SU-DHL-6 (cell line): ENCODE measurements around the gene SKAP2.

ENCODE experiments used
- H2AFZ ChIP-seq: fragments of 200-600 bp; sonication (generic); 2 replicates; pipeline ENCODE4 v1.6.1; 2014; ENCODE audit warnings: low read depth, mild to moderate bottlenecking, moderate library complexity, mixed read lengths, antibody characterized with exemption, low read length; ENCODE audit not compliant: severe bottlenecking
- H3F3A ChIP-seq: fragments of 200-600 bp; shearing (Covaris generic); 2 replicates; pipeline ENCODE4 v1.6.0; 2016; ENCODE audit warnings: antibody characterized with exemption, mild to moderate bottlenecking; ENCODE audit not compliant: insufficient read depth
- H3K27ac ChIP-seq: fragments of 200-600 bp; sonication (generic); 2 replicates; pipeline ENCODE4 v1.5.1; 2016; ENCODE audit warnings: low read depth, mild to moderate bottlenecking, low read length, moderate library complexity, mixed read lengths
- H3K27me3 ChIP-seq: fragments of 200-600 bp; sonication (generic), shearing (Covaris generic); 2 replicates; pipeline ENCODE4 v1.6.0; 2014; ENCODE audit warnings: mild to moderate bottlenecking, low read length
- H3K36me3 ChIP-seq: fragments of 200-600 bp; sonication (generic); 2 replicates; pipeline ENCODE4 v1.6.1; 2014; ENCODE audit warnings: mild to moderate bottlenecking, low read length, mixed read lengths
- H3K4me2 ChIP-seq: fragments of 300-600, 200-600 bp; shearing (Covaris generic), sonication (generic); 2 replicates; pipeline ENCODE4 v1.6.0; 2014; ENCODE audit warnings: low read length, low read depth, mild to moderate bottlenecking; ENCODE audit not compliant: poor library complexity, severe bottlenecking
- H3K4me3 ChIP-seq: fragments of 200-600 bp; sonication (generic); 2 replicates; pipeline ENCODE4 v1.5.1; 2014; ENCODE audit warnings: antibody characterized with exemption, low read length, mild to moderate bottlenecking, mixed read lengths; ENCODE audit not compliant: insufficient read depth, poor library complexity, severe bottlenecking
- H3K79me2 ChIP-seq: fragments of 200-600 bp; sonication (generic); 2 replicates; pipeline ENCODE4 v1.6.1; 2014; ENCODE audit warnings: mild to moderate bottlenecking, low read length, moderate library complexity; ENCODE audit not compliant: insufficient read depth
- H3K9ac ChIP-seq: fragments of 200-600 bp; sonication (generic); 2 replicates; pipeline ENCODE4 v1.7.0; 2014; ENCODE audit warnings: mild to moderate bottlenecking, low read length
- H3K9me2 ChIP-seq: fragments of 200-600 bp; sonication (generic); replicated peaks from 2 replicates; pipeline ENCODE4 v1.6.1; 2014; ENCODE audit warnings: low read length; ENCODE audit not compliant: insufficient read depth
- H3K9me3 ChIP-seq: fragments of 200-600 bp; sonication (generic); 2 replicates; pipeline ENCODE4 v1.6.1; 2014; ENCODE audit warnings: low read length, mixed read lengths; ENCODE audit not compliant: insufficient read depth
- H4K20me1 ChIP-seq: fragments of 200-600 bp; sonication (generic); 2 replicates; pipeline ENCODE4 v1.6.1; 2014; ENCODE audit warnings: low read depth, mild to moderate bottlenecking, antibody characterized with exemption, low read length, moderate library complexity, mixed read lengths
- EZH2phosphoT487 ChIP-seq: fragments of 200-600 bp; sonication (generic), shearing (Covaris generic); conservative IDR thresholded peaks from 2 replicates; pipeline ENCODE4 v1.6.1; 2018; ENCODE audit warnings: mild to moderate bottlenecking, antibody characterized with exemption, low read length, moderate library complexity, mixed read lengths
- TF ChIP-seq, protein P1 (sequence below): fragments of 200-600 bp; sonication (generic); IDR thresholded peaks from one replicate; pipeline ENCODE4 v1.5.1; 2017; ENCODE audit warnings: antibody characterized with exemption, mild to moderate bottlenecking, low read length, moderate library complexity; ENCODE audit not compliant: insufficient read depth, poor library complexity, severe bottlenecking

Gene SKAP2

GRCh38 chr7:26667514-26668133, 196.8 kb downstream of the SKAP2 start:
- Histone ChIP-seq H3K9me2 (no peaks in the 10 kb centered on the region), H3K79me2 (no peaks in the 10 kb centered on the region), H3K4me2 (no peak overlapping the region), H3K27me3 (no peaks in the 10 kb centered on the region), H3K36me3 (peaks cover 3% of the 10 kb centered on the region; the same call in 1 of the 2 replicates), H3K27ac (no peak overlapping the region), H3F3A (peaks cover 4% of the 10 kb centered on the region; the same call in 1 of the 2 replicates), H4K20me1 (no peaks in the 10 kb centered on the region), H3K9me3 (no peaks in the 10 kb centered on the region), H3K9ac (no peak overlapping the region), H3K4me3 (no peak overlapping the region), H2AFZ (no peak overlapping the region)
- TF ChIP-seq, protein P1, sequence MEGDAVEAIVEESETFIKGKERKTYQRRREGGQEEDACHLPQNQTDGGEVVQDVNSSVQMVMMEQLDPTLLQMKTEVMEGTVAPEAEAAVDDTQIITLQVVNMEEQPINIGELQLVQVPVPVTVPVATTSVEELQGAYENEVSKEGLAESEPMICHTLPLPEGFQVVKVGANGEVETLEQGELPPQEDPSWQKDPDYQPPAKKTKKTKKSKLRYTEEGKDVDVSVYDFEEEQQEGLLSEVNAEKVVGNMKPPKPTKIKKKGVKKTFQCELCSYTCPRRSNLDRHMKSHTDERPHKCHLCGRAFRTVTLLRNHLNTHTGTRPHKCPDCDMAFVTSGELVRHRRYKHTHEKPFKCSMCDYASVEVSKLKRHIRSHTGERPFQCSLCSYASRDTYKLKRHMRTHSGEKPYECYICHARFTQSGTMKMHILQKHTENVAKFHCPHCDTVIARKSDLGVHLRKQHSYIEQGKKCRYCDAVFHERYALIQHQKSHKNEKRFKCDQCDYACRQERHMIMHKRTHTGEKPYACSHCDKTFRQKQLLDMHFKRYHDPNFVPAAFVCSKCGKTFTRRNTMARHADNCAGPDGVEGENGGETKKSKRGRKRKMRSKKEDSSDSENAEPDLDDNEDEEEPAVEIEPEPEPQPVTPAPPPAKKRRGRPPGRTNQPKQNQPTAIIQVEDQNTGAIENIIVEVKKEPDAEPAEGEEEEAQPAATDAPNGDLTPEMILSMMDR = peak; percentile 92
- no peak for TF ChIP-seq EZH2phosphoT487

DNA sequence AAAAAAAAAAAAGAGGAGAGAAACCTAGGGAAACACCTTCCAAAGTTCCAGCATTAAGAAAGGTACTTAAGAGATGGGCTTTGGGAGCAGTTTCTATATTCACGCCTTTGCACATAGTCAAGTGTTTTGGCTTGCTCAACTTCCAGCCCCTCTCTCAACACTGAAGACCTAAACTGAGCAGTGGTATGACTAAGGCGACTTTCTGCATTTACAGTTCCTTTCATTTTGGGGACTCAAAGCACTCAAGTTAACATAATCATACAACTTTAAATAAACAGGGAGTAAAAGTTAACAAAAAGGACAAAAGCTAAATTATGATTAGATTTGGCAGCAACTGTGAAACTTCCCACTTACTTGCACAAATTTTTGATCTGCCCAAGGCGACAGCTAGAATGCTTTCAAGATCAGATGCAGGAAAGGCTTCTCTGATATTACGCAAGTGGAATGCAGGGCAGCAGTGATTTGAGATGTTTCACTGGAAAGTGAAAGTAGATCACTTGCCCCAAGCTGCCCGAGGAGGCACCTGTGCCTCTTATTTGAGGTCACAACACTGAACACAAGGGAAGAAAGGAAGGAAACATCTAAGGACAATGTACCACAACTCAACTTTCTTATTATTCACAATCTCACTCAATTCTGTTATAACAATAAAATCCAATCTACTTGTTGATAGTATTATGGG, 199.5 kb downstream of the SKAP2 start:
- no peaks in the 10 kb centered on the region for H3K9me3 ChIP-seq
- H3K9ac ChIP-seq = no peak overlapping the region
- no peak overlapping the region for H2AFZ ChIP-seq
- H3K36me3 ChIP-seq = peaks cover 3% of the 10 kb centered on the region; the same call in 1 of the 2 replicates
- TF ChIP-seq, protein P1 = no peak
- TF ChIP-seq EZH2phosphoT487 = no peak
- H4K20me1 ChIP-seq = no peaks in the 10 kb centered on the region
- H3K27me3 ChIP-seq = no peaks in the 10 kb centered on the region
- no peak overlapping the region for H3K4me2 ChIP-seq
- H3K9me2 ChIP-seq = no peaks in the 10 kb centered on the region
- H3F3A ChIP-seq = no peaks in the 10 kb centered on the region; the same call in 1 of the 2 replicates
- no peaks in the 10 kb centered on the region for H3K79me2 ChIP-seq
- H3K27ac ChIP-seq = no peak overlapping the region
- no peak overlapping the region for H3K4me3 ChIP-seq

DNA sequence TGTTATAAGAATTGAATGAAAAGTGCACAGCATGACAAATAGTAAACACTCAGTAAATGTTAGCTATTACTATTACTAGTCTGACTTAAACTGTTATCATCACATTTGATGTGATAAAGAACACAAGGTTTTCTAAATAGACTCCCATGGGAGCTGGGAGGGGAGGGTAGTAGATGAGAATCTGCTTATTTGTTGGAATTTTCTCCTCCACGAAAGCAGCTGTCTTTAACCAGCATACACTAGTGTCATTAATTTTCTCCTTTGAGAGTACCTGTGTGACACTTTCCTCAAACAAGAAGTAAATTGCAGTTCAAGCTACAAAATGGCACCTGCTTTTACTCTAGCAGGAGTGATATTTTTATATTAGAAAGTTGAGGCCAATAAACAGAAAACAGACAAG, 200.1 kb downstream of the SKAP2 start:
- TF ChIP-seq, protein P1 = no peak
- TF ChIP-seq EZH2phosphoT487 = no peak
- Histone ChIP-seq H3K27me3 (no peaks in the 10 kb centered on the region), H3K9me2 (no peaks in the 10 kb centered on the region), H3K79me2 (no peaks in the 10 kb centered on the region), H3K9me3 (no peaks in the 10 kb centered on the region), H3K27ac (no peak overlapping the region), H3K4me3 (no peak overlapping the region), H3K4me2 (no peak overlapping the region), H3K36me3 (peaks cover 3% of the 10 kb centered on the region; the same call in 1 of the 2 replicates), H3K9ac (no peak overlapping the region), H2AFZ (no peak overlapping the region), H4K20me1 (no peaks in the 10 kb centered on the region), H3F3A (no peaks in the 10 kb centered on the region; the same call in 1 of the 2 replicates)
